Measurements from ENCODE around the gene RAB31.
"Not testable (repeated sequence)": the region's sequence is repeated elsewhere in the genome, so short reads cannot be mapped to it uniquely, and the experiment has no call there.

Gene RAB31

GRCh38 chr18:9708057-9708433 lies at the start of gene RAB31:
Gene RAB31, plus strand, starts transcription at chr18:9708301. Its CDS starts 105 bp downstream, at chr18:9708406.
- in situ Hi-C loops (cut with MboI; ENCODE audit: low sequenced_read_pairs): no loop called here

- in situ Hi-C loops (cut with MboI; ENCODE audit: low sequenced_read_pairs): no loop called here
Measured at GRCh38 chr18:9659499-9660375, 48.4 kb upstream of the RAB31 start.

GRCh38 chr18:9661564-9661963 lies 46.5 kb upstream of the RAB31 start:
- in situ Hi-C loops (cut with MboI; ENCODE audit: low sequenced_read_pairs): no loop called here

- in situ Hi-C loops (cut with MboI; ENCODE audit: low sequenced_read_pairs): no loop called here
Measured at GRCh38 chr18:9663377-9663776, 44.7 kb upstream of the RAB31 start.

- in situ Hi-C loops (cut with MboI; ENCODE audit: low sequenced_read_pairs): no loop called here
Measured at GRCh38 chr18:9665314-9665713, 42.8 kb upstream of the RAB31 start.

GRCh38 chr18:9666548-9666947 lies 41.6 kb upstream of the RAB31 start:
- in situ Hi-C loops (cut with MboI; ENCODE audit: low sequenced_read_pairs): no loop called here

GRCh38 chr18:9669016-9669415 lies 39.1 kb upstream of the RAB31 start:
- in situ Hi-C loops (cut with MboI; ENCODE audit: low sequenced_read_pairs): no loop called here

GRCh38 chr18:9671214-9671613 lies 36.9 kb upstream of the RAB31 start:
- in situ Hi-C loops (cut with MboI; ENCODE audit: low sequenced_read_pairs): no loop called here

GRCh38 chr18:9673296-9674251 lies 34.5 kb upstream of the RAB31 start:
- in situ Hi-C loops (cut with MboI; ENCODE audit: low sequenced_read_pairs): no loop called here

- in situ Hi-C loops (cut with MboI; ENCODE audit: low sequenced_read_pairs): not testable (repeated sequence)
Measured at GRCh38 chr18:9678216-9678615, 29.9 kb upstream of the RAB31 start.

- in situ Hi-C loops (cut with MboI; ENCODE audit: low sequenced_read_pairs): no loop called here
Measured at GRCh38 chr18:9679125-9679524, 29.0 kb upstream of the RAB31 start.

GRCh38 chr18:9681217-9681616 lies 26.9 kb upstream of the RAB31 start:
- in situ Hi-C loops (cut with MboI; ENCODE audit: low sequenced_read_pairs): no loop called here

GRCh38 chr18:9682572-9682971 lies 25.5 kb upstream of the RAB31 start:
- in situ Hi-C loops (cut with MboI; ENCODE audit: low sequenced_read_pairs): no loop called here

- in situ Hi-C loops (cut with MboI; ENCODE audit: low sequenced_read_pairs): no loop called here
Measured at GRCh38 chr18:9683418-9684396, 24.4 kb upstream of the RAB31 start.

GRCh38 chr18:9684881-9685614 lies 23.1 kb upstream of the RAB31 start:
- in situ Hi-C loops (cut with MboI; ENCODE audit: low sequenced_read_pairs): no loop called here

GRCh38 chr18:9685615-9685890 lies 22.5 kb upstream of the RAB31 start:
- in situ Hi-C loops (cut with MboI; ENCODE audit: low sequenced_read_pairs): no loop called here

GRCh38 chr18:9688036-9688741 lies 19.9 kb upstream of the RAB31 start:
- in situ Hi-C loops (cut with MboI; ENCODE audit: low sequenced_read_pairs): no loop called here

GRCh38 chr18:9689253-9689652 lies 18.8 kb upstream of the RAB31 start:
- in situ Hi-C loops (cut with MboI; ENCODE audit: low sequenced_read_pairs): no loop called here

- in situ Hi-C loops (cut with MboI; ENCODE audit: low sequenced_read_pairs): no loop called here
Measured at GRCh38 chr18:9690418-9691188, 17.5 kb upstream of the RAB31 start.

All from HL-60/S4 treated with retinoic acid at 250 ng/mL for 4 days and 3 days (cell line).